Superior temporal gyrus (tissue), 1 donor: ENCODE results near the gene CD74.
A peak's percentile ranks its signal among the peaks of the same experiment; 100 is the strongest.

Experiments used
- DNase-seq: peaks from one replicate; pipeline ENCODE4 v3.0.0-alpha.2; 2016; ENCODE audit errors: extremely low spot score

CD74 gene

DNA sequence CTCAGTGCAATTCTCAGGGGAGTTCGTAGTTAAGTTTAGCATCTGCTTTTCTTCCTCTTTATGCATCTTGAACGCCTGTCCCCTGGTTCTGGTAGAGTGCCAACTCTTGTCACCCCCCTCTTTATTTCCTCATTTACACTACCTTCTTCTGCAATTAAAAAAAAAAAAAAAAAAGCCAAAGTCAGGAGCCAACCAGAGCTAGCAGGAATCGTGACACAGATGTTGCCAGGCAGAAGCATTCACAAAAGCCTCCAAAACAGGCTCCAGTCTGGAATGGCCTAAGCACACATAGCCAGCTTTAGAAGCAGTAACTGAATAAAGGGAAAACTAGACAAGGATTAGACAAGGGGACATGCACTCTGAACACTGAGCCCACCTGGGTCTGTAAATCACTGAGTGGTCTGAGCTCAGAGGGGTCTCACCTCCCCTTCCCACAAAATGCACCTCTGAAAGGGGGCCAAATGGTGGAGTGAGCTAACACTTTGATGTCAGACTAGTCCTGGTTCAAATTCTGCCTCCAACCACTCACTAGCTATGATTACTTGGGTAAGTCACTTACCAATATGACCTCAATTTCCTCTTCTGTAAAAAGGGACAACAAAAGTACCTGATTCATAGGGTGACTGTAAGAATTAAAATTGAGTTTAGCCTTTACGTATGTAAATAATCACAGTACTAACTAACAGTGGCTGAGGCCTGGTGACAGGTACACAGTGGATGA lies 2.0 kb downstream of the CD74 start:
- peak; percentile 91 for DNase-seq

DNA sequence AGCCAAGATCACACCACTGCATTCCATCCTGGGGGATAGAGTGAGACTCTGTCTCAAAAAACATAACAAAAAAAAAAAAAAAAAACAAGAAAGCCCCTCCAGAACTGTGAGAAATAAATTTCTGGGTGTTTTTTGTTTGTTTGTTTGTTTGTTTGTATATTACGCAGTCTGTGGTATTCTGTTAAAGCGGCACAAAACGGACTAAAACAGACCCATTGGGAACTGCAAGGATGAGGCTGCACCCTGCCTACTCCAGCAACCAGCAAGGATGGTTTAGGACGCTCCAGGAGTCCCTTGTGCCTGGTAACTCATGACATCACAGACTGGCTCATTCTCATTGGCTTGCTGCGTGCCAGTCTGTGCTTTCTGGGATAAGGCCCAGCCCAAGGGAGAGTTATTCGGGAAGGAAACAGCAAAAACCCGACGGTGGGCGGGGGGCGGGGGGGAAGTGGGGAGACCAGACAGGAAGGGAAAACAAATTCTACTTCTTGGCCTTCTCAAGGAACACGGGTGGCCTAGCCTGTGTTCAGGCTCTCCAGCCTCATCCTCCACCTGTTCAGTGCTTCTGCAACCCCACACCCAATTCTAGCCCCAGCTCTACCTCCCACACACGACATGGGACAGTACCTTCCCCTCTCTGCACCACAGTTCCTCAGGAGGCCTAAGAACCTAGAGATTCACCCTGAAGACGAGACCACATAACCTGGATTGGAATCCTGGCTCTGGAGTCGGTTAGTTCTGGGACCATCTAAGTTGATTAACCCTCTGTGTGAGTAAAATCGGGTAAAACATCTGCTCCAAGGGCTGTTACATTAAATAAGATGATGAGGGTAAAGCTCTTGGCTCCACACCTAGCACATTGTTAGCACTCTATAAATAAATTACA lies 2.8 kb downstream of the CD74 start:
- peak; percentile 96 for DNase-seq

DNA sequence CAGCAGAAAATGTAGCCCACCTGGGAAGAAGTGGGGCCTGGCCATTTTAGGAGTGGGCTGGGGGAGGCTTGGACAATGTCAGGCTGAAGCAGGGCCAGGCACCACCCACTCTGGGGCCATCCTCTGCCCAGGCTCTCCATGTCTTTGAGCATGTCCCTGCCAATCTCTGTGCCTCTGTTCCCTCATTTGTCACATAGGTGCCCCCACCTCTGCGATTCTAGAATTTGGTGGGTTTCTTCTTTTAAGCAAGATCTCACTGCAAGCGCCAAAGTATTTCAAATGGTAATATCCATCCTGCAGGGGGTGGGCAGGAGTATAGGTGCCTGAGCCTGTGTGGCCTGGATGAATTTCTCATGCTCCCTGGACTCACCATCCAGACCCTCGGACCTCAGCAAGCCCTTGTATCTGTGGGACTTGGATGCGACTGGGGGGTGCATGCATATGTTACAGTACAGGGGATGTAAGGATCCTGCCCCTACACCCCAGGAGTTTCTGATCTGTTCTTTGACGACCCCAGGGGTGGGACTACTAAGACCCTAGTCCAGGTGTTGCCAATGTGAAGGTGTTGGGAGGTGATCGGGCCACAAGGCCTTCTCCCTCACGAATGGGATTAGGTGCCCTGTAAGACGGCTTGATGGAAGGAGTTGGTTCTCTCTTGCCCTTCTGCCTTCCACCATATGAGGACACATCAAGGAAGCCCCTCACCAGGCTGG lies 4.3 kb downstream of the CD74 start:
- no peak for DNase-seq

GRCh38 chr5:150407096-150407720 lies 5.5 kb downstream of the CD74 start:
- no peak for DNase-seq

GRCh38 chr5:150406723-150407095 lies 6.0 kb downstream of the CD74 start:
- no peak for DNase-seq

GRCh38 chr5:150406103-150406722 lies 6.5 kb downstream of the CD74 start:
- no peak for DNase-seq

- no peak for DNase-seq
Observed at GRCh38 chr5:150404941-150405816, 7.5 kb downstream of the CD74 start.

- no peak for DNase-seq
Observed at GRCh38 chr5:150404535-150404934, 8.2 kb downstream of the CD74 start.

DNA sequence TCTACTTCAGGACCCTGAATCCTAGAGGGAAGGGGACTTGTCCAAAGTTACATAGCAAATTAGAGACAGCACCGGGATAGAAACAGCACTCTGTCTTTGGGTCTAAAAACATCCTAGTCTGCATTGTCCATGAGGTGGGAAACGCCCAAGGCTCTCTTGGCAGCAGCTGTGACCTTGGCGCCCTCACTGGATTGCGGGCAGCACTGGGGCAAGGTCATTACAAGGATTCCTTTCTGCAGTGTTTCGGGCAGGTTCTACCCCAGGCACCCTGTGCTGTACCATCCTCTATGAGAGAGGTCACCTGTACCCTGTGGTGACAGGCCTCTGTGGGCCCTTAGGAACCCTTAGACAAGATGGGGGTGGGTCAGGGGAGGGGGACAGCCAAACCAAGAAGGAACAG lies 8.6 kb downstream of the CD74 start:
- DNase-seq, result no peak

- DNase-seq, result no peak
Observed at GRCh38 chr5:150402901-150403342, 9.8 kb downstream of the CD74 start.

DNA sequence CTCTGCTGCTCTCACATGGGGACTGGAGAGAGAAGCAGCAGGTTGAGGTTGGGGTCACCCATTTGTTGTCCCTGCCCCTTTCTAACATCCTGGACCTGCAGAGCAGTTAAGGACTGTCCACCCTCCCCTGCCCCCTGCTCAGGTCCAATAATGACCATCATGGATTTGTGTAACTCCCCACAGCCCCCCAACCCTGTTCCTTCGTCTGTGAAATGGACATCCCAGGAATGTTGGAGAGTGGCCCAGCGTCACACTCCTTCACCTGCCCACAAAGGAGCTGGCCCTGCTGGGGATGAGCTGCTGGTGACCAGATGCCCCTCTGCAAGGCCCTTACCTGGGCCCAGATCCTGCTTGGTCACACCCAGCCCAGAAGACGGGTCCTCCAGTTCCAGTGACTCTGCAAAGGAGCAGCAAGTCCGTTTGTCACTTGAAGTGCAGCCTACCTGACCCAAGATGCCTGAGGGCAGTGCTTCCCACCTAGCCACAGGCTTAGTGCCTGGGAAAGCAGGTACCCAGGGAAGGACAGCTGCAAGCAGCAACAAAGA lies 10.4 kb downstream of the CD74 start:
- no peak for DNase-seq

DNA sequence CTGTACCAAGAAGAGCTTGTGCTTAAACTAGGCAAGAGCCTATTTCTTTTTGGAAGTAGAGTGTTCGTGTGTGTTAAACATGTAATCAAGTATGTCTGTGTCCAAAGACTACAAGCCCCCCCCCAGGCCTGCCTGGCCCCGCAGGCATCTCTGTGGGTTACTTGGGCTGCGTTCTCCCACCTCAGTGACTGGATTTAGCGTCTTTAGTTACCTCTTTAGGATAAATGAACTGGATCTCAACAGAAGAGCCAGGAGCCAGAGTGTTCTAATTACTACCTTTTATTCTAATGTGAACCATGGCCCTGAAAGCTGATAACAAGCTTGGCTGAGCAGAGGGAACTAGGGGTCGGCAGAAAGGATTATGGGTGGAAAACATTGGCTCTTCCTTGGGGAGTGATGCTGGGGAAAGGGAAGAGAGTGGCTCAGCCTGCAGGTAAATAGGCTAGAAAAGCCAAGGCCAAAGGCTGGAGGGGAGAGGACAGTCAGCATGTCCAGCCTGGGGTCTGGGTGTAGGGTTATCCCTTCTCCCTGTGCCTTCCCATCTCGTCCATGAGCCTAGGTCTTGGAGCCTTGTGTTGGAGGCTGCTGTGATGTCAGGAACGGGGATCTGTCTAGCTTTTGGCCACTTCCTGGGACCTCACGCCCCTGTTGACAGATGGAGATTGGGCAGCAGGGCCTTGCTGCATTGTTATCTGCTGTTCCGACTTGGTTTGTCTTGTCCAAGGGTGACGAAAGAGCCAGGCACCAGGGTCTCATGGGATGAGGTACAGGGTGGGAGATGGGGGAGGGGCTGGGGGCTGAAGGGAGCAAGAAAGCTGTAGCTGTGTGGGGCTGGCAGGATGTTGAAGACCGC lies 11.1 kb downstream of the CD74 start:
- no peak for DNase-seq

- DNase-seq, result no peak
Observed at GRCh38 chr5:150401076-150401375, 11.7 kb downstream of the CD74 start.

- no peak for DNase-seq
Observed at GRCh38 chr5:150400316-150401075, 12.2 kb downstream of the CD74 start.

DNA sequence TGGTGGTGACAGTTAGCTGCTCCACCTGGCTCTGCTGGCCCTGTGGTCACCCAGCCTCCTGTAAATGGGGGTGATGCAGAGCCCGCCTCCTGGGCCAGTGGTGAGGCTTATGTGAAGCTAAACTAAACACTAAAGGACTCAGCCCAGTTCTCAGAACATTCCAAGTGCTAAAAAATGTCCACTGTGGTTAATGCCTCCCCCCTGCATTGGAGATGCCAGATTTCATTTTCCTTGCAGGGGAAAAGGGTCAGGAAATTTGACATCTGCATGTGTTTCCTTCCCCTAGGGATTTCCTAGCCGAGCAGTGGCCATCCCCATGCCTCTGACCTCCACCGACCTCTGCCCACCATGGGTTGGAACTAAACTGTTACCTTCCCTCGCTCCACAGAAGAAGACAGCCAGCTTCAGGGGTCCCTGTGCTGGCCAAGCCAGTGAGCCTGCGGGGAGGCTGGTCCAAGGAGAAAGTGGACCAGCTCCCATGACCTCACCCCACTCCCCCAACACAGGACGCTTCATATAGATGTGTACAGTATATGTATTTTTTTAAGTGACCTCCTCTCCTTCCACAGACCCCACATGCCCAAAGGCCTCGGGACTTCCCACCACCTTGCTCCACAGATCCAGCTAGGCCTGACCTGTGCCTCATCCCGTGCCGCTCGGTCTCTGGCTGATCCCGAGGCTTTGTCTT lies 13.0 kb downstream of the CD74 start:
- no peak for DNase-seq

DNA sequence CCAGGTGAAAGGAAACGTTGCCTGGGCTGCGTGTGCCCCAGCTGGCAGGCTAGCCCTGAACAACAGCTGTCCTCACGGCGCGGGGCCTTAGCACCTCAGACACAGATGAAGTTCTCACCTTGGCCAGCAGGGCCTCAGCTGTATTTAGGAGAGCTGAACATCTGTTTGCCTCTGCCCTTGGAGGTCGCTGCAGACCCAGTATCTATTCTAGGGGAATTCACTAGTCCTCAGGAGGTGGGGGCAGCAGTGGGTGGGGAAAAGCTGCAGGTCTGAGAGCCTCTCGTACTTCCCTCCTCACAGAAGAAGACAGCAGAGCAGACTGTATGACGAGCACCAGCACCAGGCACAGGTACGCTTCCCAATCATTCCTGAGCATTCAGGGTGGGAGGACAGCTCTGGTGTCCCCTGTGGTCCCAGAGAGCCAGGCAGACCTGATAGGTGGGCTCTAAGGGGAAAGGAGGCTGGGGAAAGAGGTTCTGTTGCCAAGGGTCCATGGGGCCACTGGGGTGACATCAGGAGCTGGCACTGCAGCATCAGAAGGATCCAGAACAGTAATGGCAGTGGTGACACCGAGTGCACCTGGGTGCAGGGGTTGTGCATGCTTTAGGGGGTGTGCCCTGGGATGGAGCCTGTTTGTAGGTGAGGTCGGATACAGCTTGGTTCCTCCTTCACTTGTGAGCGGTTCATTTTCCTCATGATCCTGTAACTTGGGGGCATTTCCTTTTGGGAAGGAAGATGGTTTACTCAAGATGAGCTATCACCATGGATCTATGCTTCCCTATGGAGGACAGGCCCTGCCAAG lies 13.8 kb downstream of the CD74 start:
- DNase-seq, result no peak
